ENCODE measurements around the gene DMC1. TPM values are rescaled to one million over a fixed set of nuclear protein-coding genes. Genes with fewer than 3 reads are reported as not detected.
"Not testable (repeated sequence)": the region's sequence is repeated elsewhere in the genome, so short reads cannot be mapped to it uniquely, and the experiment has no call there.

DMC1 gene, protein sequence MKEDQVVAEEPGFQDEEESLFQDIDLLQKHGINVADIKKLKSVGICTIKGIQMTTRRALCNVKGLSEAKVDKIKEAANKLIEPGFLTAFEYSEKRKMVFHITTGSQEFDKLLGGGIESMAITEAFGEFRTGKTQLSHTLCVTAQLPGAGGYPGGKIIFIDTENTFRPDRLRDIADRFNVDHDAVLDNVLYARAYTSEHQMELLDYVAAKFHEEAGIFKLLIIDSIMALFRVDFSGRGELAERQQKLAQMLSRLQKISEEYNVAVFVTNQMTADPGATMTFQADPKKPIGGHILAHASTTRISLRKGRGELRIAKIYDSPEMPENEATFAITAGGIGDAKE
- 10 to 100 TPM; 12.9 to 14.5 TPM for total RNA-seq

DNA sequence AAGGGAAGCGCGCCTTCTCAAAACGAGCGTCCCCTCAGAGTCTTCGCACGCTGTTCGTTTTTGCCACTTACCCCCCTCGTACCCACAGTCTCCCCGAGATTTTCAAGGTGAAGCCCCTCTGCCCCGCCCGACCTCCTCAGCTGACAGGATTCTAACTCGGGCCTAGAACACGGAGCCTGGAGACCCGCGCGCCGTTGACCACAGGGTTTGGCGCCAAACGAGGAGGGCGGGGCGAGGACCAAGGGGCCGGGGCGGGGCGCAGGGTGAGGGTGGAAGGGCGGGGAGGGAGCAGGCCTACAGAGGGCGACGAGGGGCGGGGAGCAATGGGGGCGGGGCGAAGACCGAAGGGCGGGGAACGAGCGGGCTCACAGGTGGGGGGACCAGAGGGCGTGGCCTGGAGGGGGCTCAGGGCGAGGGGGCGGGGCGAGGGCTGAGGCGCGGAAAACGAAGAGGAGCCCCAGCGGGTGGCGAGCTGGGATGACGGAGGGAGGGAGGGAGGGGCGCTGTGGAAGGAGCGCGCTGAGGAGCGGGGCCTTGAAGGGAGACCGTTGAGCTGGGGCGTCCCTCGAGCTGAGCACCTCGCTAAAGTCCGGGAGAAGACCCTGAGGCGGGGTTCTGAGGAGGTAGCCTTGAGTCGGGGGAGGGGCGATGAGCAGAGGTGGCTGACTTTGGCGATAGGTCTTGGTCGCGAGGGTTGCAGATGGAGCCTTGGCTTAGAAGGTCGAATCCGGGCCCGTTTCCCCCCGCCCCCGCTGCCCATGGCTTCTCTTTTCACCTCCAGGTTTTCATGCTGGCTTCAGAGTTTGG lies at the start of gene DMC1:
Gene DMC1, minus strand, starts transcription at position 212 of the 807 bp plus-strand sequence. CDS start 1,927 bp downstream, outside the sequence.
- peak; percentile 95 for DNase-seq
- Mint-ChIP-seq H3K4me1 (peaks cover 19% of the 10 kb centered on the region), H3K27me3 (no peaks in the 10 kb centered on the region), H3K27ac (peak within 1 kb of the TSS; percentile 98), H3K36me3 (peaks cover 8% of the 10 kb centered on the region), H3K4me3 (peak within 1 kb of the TSS; percentile 90), H3K9me3 (no peaks in the 10 kb centered on the region)

GRCh38 chr22:38618682-38619081 lies 48.7 kb upstream of the DMC1 start:
- Mint-ChIP-seq H3K36me3 (peaks cover 4% of the 10 kb centered on the region), H3K27ac (no peak overlapping the region), H3K4me3 (no peak overlapping the region), H3K4me1 (no peaks in the 10 kb centered on the region), H3K27me3 (no peaks in the 10 kb centered on the region), H3K9me3 (peaks cover 7% of the 10 kb centered on the region)
- no peak for DNase-seq

DNA sequence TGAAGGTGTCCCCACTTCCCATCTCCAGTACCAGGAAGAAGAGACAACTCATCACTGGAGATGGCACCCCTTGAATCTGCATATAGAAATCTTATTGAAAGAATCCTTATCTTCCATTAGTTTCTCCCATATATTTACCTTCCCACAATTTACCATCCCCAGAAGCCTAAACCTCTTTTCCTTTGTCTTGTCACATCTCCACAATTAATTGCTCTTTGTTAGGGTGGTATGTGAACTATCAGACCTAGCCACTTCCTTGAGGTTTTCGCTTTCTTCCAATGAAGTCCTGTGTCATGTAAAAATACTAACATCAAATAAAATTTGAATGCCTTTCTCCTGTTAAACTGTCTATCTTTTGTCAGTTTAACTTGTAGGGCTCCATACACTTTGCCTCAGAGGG lies 48.3 kb upstream of the DMC1 start:
- DNase-seq = no peak
- Mint-ChIP-seq H3K4me1 (no peaks in the 10 kb centered on the region), H3K9me3 (peaks cover 7% of the 10 kb centered on the region), H3K36me3 (peaks cover 4% of the 10 kb centered on the region), H3K27ac (no peak overlapping the region), H3K4me3 (no peak overlapping the region), H3K27me3 (no peaks in the 10 kb centered on the region)

DNA sequence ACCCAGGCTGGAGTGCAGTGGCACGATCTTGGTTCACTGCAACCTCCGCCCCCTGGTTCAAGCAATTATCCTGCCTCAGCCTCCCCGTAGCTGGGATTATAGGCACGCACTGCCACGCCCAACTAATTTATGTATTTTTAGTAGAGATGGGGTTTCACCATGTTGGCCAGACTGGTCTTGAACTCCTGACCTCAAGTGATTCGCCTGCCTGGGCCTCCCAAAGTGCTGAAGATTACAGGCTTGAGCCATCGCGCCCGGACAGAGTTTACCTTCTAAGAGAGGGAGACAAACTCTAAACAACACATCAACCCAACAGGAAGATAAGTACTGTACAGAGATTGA lies 45.1 kb upstream of the DMC1 start:
- not testable (repeated sequence) for H3K27ac Mint-ChIP-seq, H3K27me3 Mint-ChIP-seq, H3K4me1 Mint-ChIP-seq, DNase-seq, H3K4me3 Mint-ChIP-seq, H3K9me3 Mint-ChIP-seq, H3K36me3 Mint-ChIP-seq

DNA sequence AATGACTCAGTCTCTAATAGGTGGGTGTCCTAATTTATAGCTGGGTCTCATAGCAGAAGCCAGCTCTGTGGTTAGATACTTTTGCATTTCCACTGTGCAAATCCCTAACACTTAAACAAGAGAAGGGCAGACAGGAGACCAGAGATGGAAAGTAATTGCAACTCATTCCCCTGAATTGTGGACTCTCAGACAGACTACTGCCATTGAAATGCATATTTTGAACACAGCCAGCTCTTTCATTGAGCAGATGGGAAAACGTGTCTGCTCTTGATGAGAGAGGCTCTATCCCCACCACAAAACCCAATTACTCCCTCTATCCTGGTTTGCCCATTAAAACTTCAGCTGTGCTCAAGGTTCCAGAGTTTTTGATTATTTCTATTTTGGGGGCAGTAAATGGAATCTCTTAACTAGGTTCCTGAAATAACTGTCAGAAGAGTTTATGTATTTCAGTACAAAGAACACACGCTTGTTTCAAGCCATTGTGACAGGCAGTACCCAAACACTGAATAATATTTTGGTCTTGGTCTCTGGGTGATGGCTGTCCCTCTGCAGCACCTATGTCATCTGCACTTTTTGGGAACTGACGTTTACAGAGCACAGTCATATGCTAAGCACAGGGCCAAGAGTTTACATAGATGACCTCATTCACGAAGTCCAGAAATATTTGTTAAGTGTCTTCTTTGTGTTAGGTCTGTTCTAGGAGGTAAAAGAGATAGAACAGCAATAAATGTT lies 44.5 kb upstream of the DMC1 start:
- no peak overlapping the region for H3K27ac Mint-ChIP-seq

GRCh38 chr22:38613588-38613987 lies 43.6 kb upstream of the DMC1 start:
- no peak for DNase-seq
- Mint-ChIP-seq H3K4me1 (no peaks in the 10 kb centered on the region), H3K36me3 (peaks cover 4% of the 10 kb centered on the region), H3K9me3 (peaks cover 5% of the 10 kb centered on the region), H3K27ac (no peak overlapping the region), H3K4me3 (no peak overlapping the region), H3K27me3 (no peaks in the 10 kb centered on the region)

More for the DNA sequence above, 44.5 kb upstream of the DMC1 start:
- DNase-seq = no peak
- no peak overlapping the region for H3K4me3 Mint-ChIP-seq
- H3K9me3 Mint-ChIP-seq = peaks cover 7% of the 10 kb centered on the region
- H3K4me1 Mint-ChIP-seq = no peaks in the 10 kb centered on the region
- peaks cover 4% of the 10 kb centered on the region for H3K36me3 Mint-ChIP-seq
- no peaks in the 10 kb centered on the region for H3K27me3 Mint-ChIP-seq

DNA sequence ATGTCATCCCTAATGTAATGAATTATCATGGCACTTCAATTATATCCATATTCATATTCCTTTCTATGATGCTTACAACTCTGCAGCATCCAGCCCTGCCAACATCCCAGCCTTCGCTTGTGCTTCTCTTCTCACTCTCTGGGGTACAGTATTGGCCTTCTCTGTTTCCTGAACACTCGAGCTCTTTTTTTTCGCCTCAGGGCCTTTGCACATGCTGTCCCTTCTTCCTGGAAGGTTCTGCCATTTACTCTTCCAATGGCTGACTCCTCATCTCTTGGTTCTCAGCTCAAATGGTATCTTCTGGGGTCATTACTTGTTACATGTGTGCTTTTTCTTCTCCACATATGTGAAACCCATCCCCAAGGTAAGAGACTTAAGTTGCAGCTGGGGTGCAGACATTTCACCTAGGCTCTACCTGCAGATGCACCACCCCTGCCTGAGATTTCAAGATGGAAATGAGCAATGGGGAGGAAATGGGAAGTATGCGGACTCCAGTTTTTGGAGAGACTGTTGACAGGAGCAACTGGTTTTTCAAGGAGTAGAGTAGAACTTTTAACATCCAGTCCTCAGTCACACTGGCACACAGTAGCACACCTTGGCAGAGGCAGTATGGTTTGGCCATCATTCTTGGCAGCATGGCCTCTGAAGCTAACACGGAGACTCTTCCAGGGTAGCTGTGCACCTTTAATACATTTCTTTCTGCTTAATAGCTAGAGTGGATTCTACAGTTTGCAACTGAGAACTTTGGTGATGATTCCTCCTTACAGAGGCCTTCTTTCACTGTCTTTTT lies 42.4 kb upstream of the DMC1 start:
- Mint-ChIP-seq H3K27me3 (no peaks in the 10 kb centered on the region), H3K4me1 (no peaks in the 10 kb centered on the region), H3K27ac (no peak overlapping the region), H3K9me3 (no peaks in the 10 kb centered on the region), H3K36me3 (no peaks in the 10 kb centered on the region), H3K4me3 (no peak overlapping the region)
- DNase-seq = no peak

DNA sequence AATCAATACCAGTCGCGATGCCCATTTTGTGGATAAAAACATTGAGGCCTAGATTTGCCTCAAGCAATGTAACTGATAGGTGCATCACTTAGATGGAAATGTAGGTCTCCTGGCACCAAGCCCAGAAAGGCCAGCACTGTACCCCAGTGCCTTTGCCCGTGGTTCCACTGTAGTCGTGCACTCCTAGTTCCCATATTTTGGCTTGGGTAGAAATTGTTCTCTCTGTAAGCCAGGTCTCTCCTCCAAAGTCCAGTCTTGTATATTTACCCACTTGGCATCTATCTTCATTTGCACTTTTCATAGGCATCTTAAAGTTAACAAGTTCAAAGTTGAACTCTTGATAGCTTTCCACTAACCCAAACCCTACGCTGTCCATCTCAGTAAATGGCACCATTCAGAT lies 41.6 kb upstream of the DMC1 start:
- no peak for DNase-seq

GRCh38 chr22:38610234-38610633 lies 40.3 kb upstream of the DMC1 start:
- Mint-ChIP-seq H3K4me1 (no peaks in the 10 kb centered on the region), H3K9me3 (no peaks in the 10 kb centered on the region), H3K36me3 (no peaks in the 10 kb centered on the region), H3K27me3 (no peaks in the 10 kb centered on the region), H3K4me3 (no peak overlapping the region), H3K27ac (no peak overlapping the region)
- DNase-seq = no peak

More for the DNA sequence above, 41.6 kb upstream of the DMC1 start:
- Mint-ChIP-seq H3K36me3 (no peaks in the 10 kb centered on the region), H3K4me3 (no peak overlapping the region), H3K27me3 (no peaks in the 10 kb centered on the region), H3K27ac (no peak overlapping the region), H3K4me1 (no peaks in the 10 kb centered on the region), H3K9me3 (no peaks in the 10 kb centered on the region)

DNA sequence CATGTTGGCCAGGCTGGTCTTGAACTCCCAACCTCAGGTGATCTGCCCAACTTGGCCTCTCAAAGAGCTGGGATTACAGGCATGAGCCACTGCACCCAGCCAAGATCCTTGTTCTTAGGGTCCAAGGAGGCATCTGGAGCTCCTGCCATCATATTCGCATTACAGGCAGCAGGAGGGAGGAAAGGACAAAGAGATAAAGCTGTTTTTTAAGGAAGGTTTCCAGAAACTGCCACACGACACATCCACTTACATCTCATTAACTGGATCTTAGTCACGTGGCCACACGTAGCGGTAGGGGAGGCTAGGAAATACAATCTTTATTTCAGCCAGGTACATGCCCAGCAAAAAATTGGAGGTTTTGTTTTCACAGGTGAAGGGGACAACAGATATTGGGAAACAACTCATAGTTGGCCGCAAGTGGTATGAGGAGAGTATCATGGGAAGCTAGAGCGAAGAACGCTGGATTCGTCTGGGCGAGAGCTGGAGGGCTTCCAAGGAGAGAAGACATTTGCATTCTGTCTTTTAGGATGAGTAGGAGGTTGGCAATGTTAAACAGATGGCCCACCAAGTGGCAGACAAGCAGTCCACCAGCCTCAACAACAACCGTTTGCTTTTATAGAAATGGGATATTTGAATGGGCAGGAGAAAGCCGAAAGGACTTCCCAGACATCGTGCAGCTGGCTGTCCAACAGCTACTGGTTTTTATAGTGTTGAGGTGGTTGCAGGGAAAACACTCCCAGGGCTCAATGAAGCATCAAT lies 39.2 kb upstream of the DMC1 start:
- H3K27ac Mint-ChIP-seq = no peak overlapping the region
- no peak overlapping the region for H3K4me3 Mint-ChIP-seq
- no peaks in the 10 kb centered on the region for H3K36me3 Mint-ChIP-seq
- no peak for DNase-seq
- no peaks in the 10 kb centered on the region for H3K9me3 Mint-ChIP-seq
- H3K4me1 Mint-ChIP-seq = no peaks in the 10 kb centered on the region
- H3K27me3 Mint-ChIP-seq = no peaks in the 10 kb centered on the region

GRCh38 chr22:38607680-38608079 lies 37.7 kb upstream of the DMC1 start:
- H3K27me3 Mint-ChIP-seq = no peaks in the 10 kb centered on the region
- no peaks in the 10 kb centered on the region for H3K36me3 Mint-ChIP-seq
- no peak overlapping the region for H3K27ac Mint-ChIP-seq
- H3K4me3 Mint-ChIP-seq = no peak overlapping the region
- no peaks in the 10 kb centered on the region for H3K4me1 Mint-ChIP-seq
- DNase-seq = no peak
- no peaks in the 10 kb centered on the region for H3K9me3 Mint-ChIP-seq

DNA sequence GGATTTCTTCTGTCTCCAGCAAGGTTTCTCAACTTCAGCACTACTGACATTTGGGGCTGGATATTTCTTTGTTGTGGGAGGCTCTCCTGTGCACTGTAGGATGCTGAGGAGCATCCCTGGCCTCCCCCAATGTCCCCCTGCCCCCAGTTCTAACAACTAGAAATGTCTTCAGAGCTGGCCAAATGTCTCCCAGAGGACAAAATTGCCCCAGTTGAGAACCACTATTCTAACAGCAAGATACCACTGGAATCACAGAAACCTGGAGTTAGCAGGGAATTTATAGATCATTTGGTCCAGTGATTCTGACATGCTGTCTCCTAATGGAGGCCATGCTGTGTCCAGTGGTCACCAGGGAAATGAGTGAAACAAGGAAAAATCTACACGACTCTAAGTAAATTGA lies 32.2 kb upstream of the DMC1 start:
- no peaks in the 10 kb centered on the region for H3K4me1 Mint-ChIP-seq
- no peaks in the 10 kb centered on the region for H3K36me3 Mint-ChIP-seq
- no peak for DNase-seq
- H3K4me3 Mint-ChIP-seq = no peak overlapping the region
- no peaks in the 10 kb centered on the region for H3K27me3 Mint-ChIP-seq
- no peak overlapping the region for H3K27ac Mint-ChIP-seq
- H3K9me3 Mint-ChIP-seq = no peaks in the 10 kb centered on the region

GRCh38 chr22:38601221-38601764 lies 31.3 kb upstream of the DMC1 start:
- Mint-ChIP-seq H3K36me3 (no peaks in the 10 kb centered on the region), H3K27ac (no peak overlapping the region), H3K4me1 (no peaks in the 10 kb centered on the region), H3K27me3 (no peaks in the 10 kb centered on the region), H3K9me3 (no peaks in the 10 kb centered on the region), H3K4me3 (no peak overlapping the region)
- DNase-seq = no peak

GRCh38 chr22:38599466-38599865 lies 29.5 kb upstream of the DMC1 start:
- Mint-ChIP-seq H3K9me3 (no peaks in the 10 kb centered on the region), H3K4me3 (no peak overlapping the region), H3K27ac (no peak overlapping the region), H3K36me3 (no peaks in the 10 kb centered on the region), H3K4me1 (no peaks in the 10 kb centered on the region), H3K27me3 (no peaks in the 10 kb centered on the region)
- DNase-seq = no peak

Measured in activated naive CD8-positive, alpha-beta T cell treated with anti-CD3 and anti-CD28 coated beads for 36 hours (primary cell).